H9 (cell line): Measurements from ENCODE around the gene NEB. TPM values are rescaled to one million over a fixed set of nuclear protein-coding genes. Genes with fewer than 3 reads are reported as not detected.

Experiments
- DNase-seq: peaks from one replicate; pipeline ENCODE4 v3.0.0-alpha.2; 2017
- H2AFZ ChIP-seq: one replicate; pipeline ENCODE4 v1.6.1; 2013; ENCODE audit warnings: mild to moderate bottlenecking, low read length, control low read depth, moderate library complexity
- H2AK5ac ChIP-seq: 2 replicates; pipeline ENCODE4 v1.6.1; 2013; ENCODE audit warnings: low read length, control low read depth, mixed read lengths; ENCODE audit not compliant: insufficient read length
- H2BK120ac ChIP-seq: one replicate; pipeline ENCODE4 v1.6.1; 2013; ENCODE audit warnings: low read depth, mild to moderate bottlenecking, low read length, control low read depth, inconsistent platforms; ENCODE audit not compliant: poor library complexity, severe bottlenecking
- H2BK12ac ChIP-seq: 2 replicates; pipeline ENCODE4 v1.6.1; 2013; ENCODE audit warnings: low read length, control low read depth, mixed read lengths, low read depth; ENCODE audit not compliant: insufficient read length
- H2BK15ac ChIP-seq: 2 replicates; pipeline ENCODE4 v1.6.1; 2013; ENCODE audit warnings: low read depth, low read length, control low read depth
- H2BK20ac ChIP-seq: one replicate; pipeline ENCODE4 v1.6.1; 2013; ENCODE audit warnings: low read depth, mild to moderate bottlenecking, low read length, control low read depth, inconsistent platforms; ENCODE audit not compliant: poor library complexity, severe bottlenecking
- H2BK5ac ChIP-seq: 2 replicates; pipeline ENCODE4 v1.6.1; 2013; ENCODE audit warnings: low read length, control low read depth, mixed read lengths; ENCODE audit not compliant: insufficient read length
- H3K14ac ChIP-seq: 2 replicates; pipeline ENCODE4 v1.6.1; 2013; ENCODE audit warnings: low read length, control low read depth; ENCODE audit not compliant: insufficient read depth
- H3K18ac ChIP-seq: 2 replicates; pipeline ENCODE4 v1.6.1; 2013; ENCODE audit warnings: low read depth, mild to moderate bottlenecking, mixed read lengths, low read length, control low read depth; ENCODE audit not compliant: insufficient read length
- H3K23ac ChIP-seq: 2 replicates; pipeline ENCODE4 v1.6.1; 2013; ENCODE audit warnings: low read length, control low read depth, mixed read lengths, low read depth; ENCODE audit not compliant: insufficient read length
- H3K23me2 ChIP-seq: 2 replicates; pipeline ENCODE4 v1.6.1; 2013; ENCODE audit warnings: low read depth, mild to moderate bottlenecking, mixed read lengths, low read length, control low read depth; ENCODE audit not compliant: insufficient read length, poor library complexity, severe bottlenecking
- H3K27ac ChIP-seq: 2 replicates; pipeline ENCODE4 v1.5.1; 2013; ENCODE audit warnings: low read length, control low read depth, mixed read lengths, low read depth; ENCODE audit not compliant: insufficient read length
- H3K27me3 ChIP-seq: 2 replicates; pipeline ENCODE4 v1.6.1; 2013; ENCODE audit warnings: low read length, control low read depth, inconsistent platforms; ENCODE audit not compliant: insufficient read depth
- H3K4ac ChIP-seq: 2 replicates; pipeline ENCODE4 v1.6.1; 2013; ENCODE audit warnings: low read depth, mild to moderate bottlenecking, control low read depth, inconsistent platforms, low read length, moderate library complexity
- H3K4me1 ChIP-seq: 2 replicates; pipeline ENCODE4 v1.6.1; 2013; ENCODE audit warnings: low read length, control low read depth, inconsistent platforms; ENCODE audit not compliant: insufficient read depth
- H3K4me2 ChIP-seq: 2 replicates; pipeline ENCODE4 v1.6.1; 2013; ENCODE audit warnings: low read length, control low read depth, mixed read lengths; ENCODE audit not compliant: insufficient read length, insufficient read depth
- H3K56ac ChIP-seq: 2 replicates; pipeline ENCODE4 v1.6.1; 2013; ENCODE audit warnings: low read depth, mild to moderate bottlenecking, mixed read lengths, low read length, control low read depth; ENCODE audit not compliant: insufficient read length
- H3K79me1 ChIP-seq: 2 replicates; pipeline ENCODE4 v1.6.1; 2013; ENCODE audit warnings: low read depth, mild to moderate bottlenecking, moderate library complexity, low read length, control low read depth, inconsistent platforms; ENCODE audit not compliant: insufficient read depth, poor library complexity, severe bottlenecking
- H3K79me2 ChIP-seq: 2 replicates; pipeline ENCODE4 v1.6.1; 2013; ENCODE audit warnings: low read length, control low read depth, inconsistent platforms; ENCODE audit not compliant: insufficient read depth
- H3K9ac ChIP-seq: 2 replicates; pipeline ENCODE4 v1.6.1; 2013; ENCODE audit warnings: low read length, control low read depth, mixed read lengths; ENCODE audit not compliant: insufficient read length; ENCODE audit errors: extremely low read depth
- H3K9me3 ChIP-seq: one replicate; pipeline ENCODE4 v1.6.1; 2013; ENCODE audit warnings: low read depth, low read length, inconsistent platforms; ENCODE audit not compliant: control insufficient read depth
- H3T11ph ChIP-seq: one replicate; pipeline ENCODE4 v1.6.1; 2013; ENCODE audit warnings: mild to moderate bottlenecking, low read length, control low read depth, inconsistent platforms
- H4K20me1 ChIP-seq: one replicate; pipeline ENCODE4 v1.6.1; 2013; ENCODE audit not compliant: control insufficient read depth, insufficient read length, insufficient read depth
- H4K5ac ChIP-seq: 2 replicates; pipeline ENCODE4 v1.6.1; 2013; ENCODE audit warnings: low read depth, mild to moderate bottlenecking, mixed read lengths, low read length, control low read depth; ENCODE audit not compliant: insufficient read length
- H4K8ac ChIP-seq: replicated peaks from 2 replicates; pipeline ENCODE4 v1.6.1; 2013; ENCODE audit warnings: low read length, control low read depth, mixed read lengths, low read depth; ENCODE audit not compliant: insufficient read length
- H4K91ac ChIP-seq: 2 replicates; pipeline ENCODE4 v1.6.1; 2013; ENCODE audit warnings: low read depth, mild to moderate bottlenecking, moderate library complexity, mixed read lengths, low read length, control low read depth; ENCODE audit not compliant: insufficient read length
- H3K27ac Mint-ChIP-seq, 3 experiments: 2 replicates in 2 of 3; 3 replicates in 1 of 3; pipeline ENCODE4 v1.8.0; 2020 to 2021; ENCODE audit warnings: mixed read lengths in 3 of 3, mild to moderate bottlenecking in 1 of 3, moderate library complexity in 1 of 3
- H3K27me3 Mint-ChIP-seq: 2 replicates; pipeline ENCODE4 v1.8.0; 2021; ENCODE audit warnings: low read depth, mild to moderate bottlenecking, moderate library complexity, mixed read lengths
- H3K36me3 Mint-ChIP-seq, 3 experiments: 2 replicates in 2 of 3; 3 replicates in 1 of 3; pipeline ENCODE4 v1.8.0; 2020 to 2021; ENCODE audit warnings: low read depth in 3 of 3, mixed read lengths in 3 of 3; ENCODE audit not compliant: insufficient read depth in 1 of 3
- H3K4me1 Mint-ChIP-seq, 2 experiments: 2 replicates each; pipeline ENCODE4 v1.8.0; 2020; ENCODE audit warnings: mixed read lengths in 2 of 2
- H3K4me3 Mint-ChIP-seq, 2 experiments: 2 replicates in 1 of 2; 3 replicates in 1 of 2; pipeline ENCODE4 v1.8.0; 2020 to 2021; ENCODE audit warnings: mild to moderate bottlenecking in 2 of 2, mixed read lengths in 2 of 2, moderate library complexity in 1 of 2
- H3K9me3 Mint-ChIP-seq, 2 experiments: 2 replicates in 1 of 2; 3 replicates in 1 of 2; pipeline ENCODE4 v1.8.0; 2020; ENCODE audit warnings: mild to moderate bottlenecking in 2 of 2, mixed read lengths in 2 of 2, moderate library complexity in 1 of 2
- WGBS: extraction: QIAGEN DNeasy Blood & Tissue Kit; methylation state at CpG from one replicate; pipeline ENCODE4 v1.1.7; 2013; ENCODE audit warnings: missing lambda C conversion rate, low lambda C conversion rate, mixed read lengths; ENCODE audit not compliant: insufficient read length; ENCODE audit errors: extremely low coverage; 5-methylcytosine and 5-hydroxymethylcytosine counted together
- total RNA-seq: library from RNA; stranded (reverse); gene quantifications from 2 replicates; pipeline ENCODE4 v1.2.1, GENCODE V29; 2021
- TF ChIP-seq, protein P1 (sequence below): fragments of 200-600 bp; sonication (generic); conservative IDR thresholded peaks from 3 replicates; pipeline ENCODE4 v1.8.0; 2021; ENCODE audit warnings: antibody characterized with exemption, mild to moderate bottlenecking

NEB gene
- total RNA-seq, 1 experiment from 2014 or later: 0.98 TPM

- H3K36me3 Mint-ChIP-seq: no peaks in the 10 kb centered on the region
- Histone ChIP-seq H3K9me3 (no peaks in the 10 kb centered on the region), H3K56ac (no peak overlapping the region), H4K20me1 (no peaks in the 10 kb centered on the region), H3K27ac (peak overlapping the region; percentile 6), H3K4ac (no peak overlapping the region), H3K79me2 (no peaks in the 10 kb centered on the region), H3K4me2 (peak overlapping the region; percentile 35), H3K79me1 (no peaks in the 10 kb centered on the region), H2BK20ac (no peak overlapping the region), H3K18ac (no peak overlapping the region), H3K9ac (no peak overlapping the region), H2AFZ (no peak overlapping the region), H3T11ph (no peak overlapping the region), H3K4me1 (peaks cover 11% of the 10 kb centered on the region), H4K5ac (no peak overlapping the region), H2BK15ac (no peak overlapping the region), H3K23me2 (no peaks in the 10 kb centered on the region), H3K14ac (no peak overlapping the region), H2BK5ac (no peak overlapping the region), H3K23ac (no peak overlapping the region), H4K91ac (no peak overlapping the region), H2BK12ac (no peak overlapping the region), H2BK120ac (no peak overlapping the region), H3K27me3 (no peaks in the 10 kb centered on the region), H4K8ac (no peak overlapping the region), H2AK5ac (no peak overlapping the region)
- H3K4me3 Mint-ChIP-seq: no peak overlapping the region
- no CpG with 5 or more reads among the region's 5 CpGs for WGBS
- peak overlapping the region in 2 of 3 experiments; percentile 21 to 55; a peak in 4 of 7 replicates for H3K27ac Mint-ChIP-seq
- TF ChIP-seq, protein P1, sequence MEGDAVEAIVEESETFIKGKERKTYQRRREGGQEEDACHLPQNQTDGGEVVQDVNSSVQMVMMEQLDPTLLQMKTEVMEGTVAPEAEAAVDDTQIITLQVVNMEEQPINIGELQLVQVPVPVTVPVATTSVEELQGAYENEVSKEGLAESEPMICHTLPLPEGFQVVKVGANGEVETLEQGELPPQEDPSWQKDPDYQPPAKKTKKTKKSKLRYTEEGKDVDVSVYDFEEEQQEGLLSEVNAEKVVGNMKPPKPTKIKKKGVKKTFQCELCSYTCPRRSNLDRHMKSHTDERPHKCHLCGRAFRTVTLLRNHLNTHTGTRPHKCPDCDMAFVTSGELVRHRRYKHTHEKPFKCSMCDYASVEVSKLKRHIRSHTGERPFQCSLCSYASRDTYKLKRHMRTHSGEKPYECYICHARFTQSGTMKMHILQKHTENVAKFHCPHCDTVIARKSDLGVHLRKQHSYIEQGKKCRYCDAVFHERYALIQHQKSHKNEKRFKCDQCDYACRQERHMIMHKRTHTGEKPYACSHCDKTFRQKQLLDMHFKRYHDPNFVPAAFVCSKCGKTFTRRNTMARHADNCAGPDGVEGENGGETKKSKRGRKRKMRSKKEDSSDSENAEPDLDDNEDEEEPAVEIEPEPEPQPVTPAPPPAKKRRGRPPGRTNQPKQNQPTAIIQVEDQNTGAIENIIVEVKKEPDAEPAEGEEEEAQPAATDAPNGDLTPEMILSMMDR: no peak
- no peaks in the 10 kb centered on the region for H3K27me3 Mint-ChIP-seq
- DNase-seq: no peak
- no peaks in the 10 kb centered on the region for H3K9me3 Mint-ChIP-seq
- peaks cover 49 to 52% of the 10 kb centered on the region in 2 experiments for H3K4me1 Mint-ChIP-seq
These were observed 3.9 kb downstream of the NEB start for GRCh38 chr2:151730262-151730975.
